GM10266 (cell line): ENCODE measurements around the gene LENG1.
A peak's percentile ranks its signal among the peaks of the same experiment; 100 is the strongest.
"Not testable (repeated sequence)": the region's sequence is repeated elsewhere in the genome, so short reads cannot be mapped to it uniquely, and the experiment has no call there.

Experiments used
- DNase-seq: peaks from one replicate; pipeline ENCODE4 v3.0.0; 2012; ENCODE audit errors: extremely low spot score
- CTCF ChIP-seq: IDR thresholded peaks from 2 replicates; pipeline ENCODE4 v1.5.1; 2012; ENCODE audit warnings: mild to moderate bottlenecking, low read depth; ENCODE audit not compliant: control insufficient read depth, insufficient read depth; ENCODE audit errors: missing control alignments

LENG1 gene

GRCh38 chr19:54159352-54160181 is at the start of gene LENG1:
LENG1 (minus strand) TSS chr19:54159721; CDS start chr19:54159695, 26 bp downstream.
- TF ChIP-seq CTCF, result peak; percentile 29
- peak; percentile 99 for DNase-seq

- TF ChIP-seq CTCF, result no peak
- no peak for DNase-seq
Observed at GRCh38 chr19:54208784-54209057, 49.2 kb upstream of the LENG1 start.

DNA sequence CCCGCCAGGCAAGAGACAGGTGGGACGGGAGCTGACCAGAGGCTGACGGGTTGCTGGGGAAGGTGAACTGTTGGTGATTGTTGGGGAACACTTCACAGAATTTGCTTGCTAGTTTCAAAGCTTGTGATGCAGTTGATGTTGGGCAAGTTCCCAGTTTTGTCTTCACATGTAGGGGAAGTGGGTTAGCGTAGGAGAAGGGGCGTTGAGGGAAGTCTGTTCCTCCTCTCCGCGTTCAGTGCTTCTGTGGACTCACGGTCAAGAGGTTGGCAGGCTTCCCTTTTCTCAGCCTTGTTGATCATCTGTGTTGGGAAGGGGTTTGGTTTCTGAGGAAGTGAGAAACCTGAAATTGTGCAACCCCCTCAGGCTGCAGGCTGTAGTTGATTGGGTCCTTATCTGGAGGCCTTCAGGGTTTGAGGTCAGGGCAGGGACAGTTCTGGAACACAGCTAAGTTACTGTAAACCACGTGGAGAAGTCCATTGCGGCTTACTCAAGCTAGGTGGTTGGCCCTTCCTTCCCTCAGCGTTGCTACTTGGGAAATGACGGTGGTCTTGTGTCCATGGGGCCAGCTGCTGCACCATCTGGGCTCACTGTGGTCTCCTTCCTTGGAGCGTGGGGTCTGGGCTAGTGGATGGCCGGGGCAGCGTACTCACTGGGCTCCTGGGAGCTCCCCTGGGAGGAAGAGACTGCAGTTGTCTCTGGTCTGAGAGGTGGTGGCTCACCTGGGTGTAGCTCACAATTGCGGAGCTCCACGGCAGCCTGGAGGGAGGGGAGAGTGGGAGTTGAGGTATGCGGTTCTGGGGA is 48.7 kb upstream of the LENG1 start:
- DNase-seq, result peak; percentile 43
- TF ChIP-seq CTCF, result no peak

DNA sequence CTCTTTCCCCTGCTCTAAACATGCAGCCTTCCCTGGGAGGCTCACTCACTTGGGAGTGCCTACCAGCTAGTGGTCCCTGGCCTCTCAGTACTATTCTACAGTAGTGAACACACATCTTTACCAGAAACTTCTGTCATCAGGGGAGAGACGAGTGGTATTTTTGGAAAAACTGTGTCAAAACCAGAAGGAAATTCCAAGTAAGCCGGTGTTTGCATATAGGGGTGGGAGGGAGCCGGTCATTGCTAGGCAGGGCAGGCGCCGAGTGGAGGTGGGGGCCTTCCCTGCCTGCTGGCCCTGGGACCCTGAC is 48.1 kb upstream of the LENG1 start:
- TF ChIP-seq CTCF, result no peak

DNA sequence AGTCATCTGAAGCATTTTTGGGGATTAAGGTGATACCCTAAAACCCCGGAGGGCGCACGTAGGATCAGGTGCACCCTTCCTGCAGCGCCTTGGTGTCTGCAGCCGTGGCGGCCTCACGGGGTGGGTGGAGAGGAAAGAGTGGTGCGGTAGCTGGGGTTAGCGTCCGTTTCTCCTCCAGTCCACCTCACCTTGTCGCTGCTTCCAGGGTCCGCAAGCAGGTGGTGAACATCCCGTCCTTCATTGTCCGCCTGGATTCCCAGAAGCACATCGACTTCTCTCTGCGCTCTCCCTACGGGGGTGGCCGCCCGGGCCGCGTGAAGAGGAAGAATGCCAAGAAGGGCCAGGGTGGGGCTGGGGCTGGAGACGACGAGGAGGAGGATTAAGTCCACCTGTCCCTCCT is 47.7 kb upstream of the LENG1 start:
- not testable (repeated sequence) for DNase-seq

More for the DNA sequence above, 48.1 kb upstream of the LENG1 start:
- no peak for DNase-seq

- TF ChIP-seq CTCF, result no peak
- DNase-seq, result no peak
Observed at GRCh38 chr19:54206831-54207177, 47.3 kb upstream of the LENG1 start.

- DNase-seq, result no peak
- no peak for TF ChIP-seq CTCF
Observed at GRCh38 chr19:54206030-54206830, 46.7 kb upstream of the LENG1 start.
